HAP-1 (cell line): ENCODE measurements around the gene GP2.
"Not testable (repeated sequence)": the region's sequence is repeated elsewhere in the genome, so short reads cannot be mapped to it uniquely, and the experiment has no call there.

Experiments used
- DNase-seq, 2 experiments: peaks; one replicate each; pipeline ENCODE4 v3.0.0-alpha.2; 2016 to 2020; ENCODE audit warnings: low spot score in 2 of 2
- H3K27me3 ChIP-seq: fragments of 250-450 bp; sonication (Bioruptor Pico); 2 replicates; pipeline ENCODE4 v1.5.1; 2020; ENCODE audit warnings: low read depth, mild to moderate bottlenecking, moderate library complexity
- H3K36me3 ChIP-seq: fragments of 250-450 bp; sonication (Bioruptor Pico); replicated peaks from 2 replicates; pipeline ENCODE4 v1.5.1; 2020; ENCODE audit warnings: mild to moderate bottlenecking
- H3K4me1 ChIP-seq: fragments of 250-450 bp; sonication (Bioruptor Pico); 2 replicates; pipeline ENCODE4 v1.5.1; 2020; ENCODE audit warnings: mild to moderate bottlenecking
- H3K4me3 ChIP-seq: fragments of 250-450 bp; sonication (Bioruptor Pico); 2 replicates; pipeline ENCODE4 v1.5.1; 2020; ENCODE audit warnings: mild to moderate bottlenecking, moderate library complexity
- H3K9me3 ChIP-seq: fragments of 250-450 bp; sonication (Bioruptor Pico); 2 replicates; pipeline ENCODE4 v1.5.1; 2020; ENCODE audit warnings: mild to moderate bottlenecking, moderate library complexity
- in situ Hi-C: fragments of 300-500 bp; cut with MboI; formaldehyde crosslinking; loops from 3 replicates; pipeline ENCODE4 v1.14.3; 2020; ENCODE audit warnings: low sequenced_read_pairs, inconsistent platforms, mixed read lengths

The GP2 gene

DNA sequence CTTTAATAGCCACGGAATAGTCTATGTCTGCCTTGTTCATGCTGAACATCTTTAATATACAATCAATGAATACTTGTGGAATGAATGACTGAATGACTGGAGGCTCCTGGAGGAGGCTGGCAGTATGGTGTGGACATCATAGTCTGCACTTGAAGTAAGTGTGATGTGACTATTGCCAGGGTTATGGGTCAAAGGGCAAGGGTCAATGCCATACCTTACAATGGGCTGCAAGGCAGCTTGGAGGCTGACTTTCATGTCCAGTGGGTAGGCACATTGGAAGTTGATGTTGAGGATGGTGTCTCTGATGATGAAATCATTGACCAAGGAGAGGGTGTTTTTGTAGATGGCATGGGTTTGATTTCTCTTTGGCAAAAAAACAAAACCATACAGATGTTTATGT, 7.9 kb downstream of the GP2 start:
- in situ Hi-C loops, result no loop called here
- no peaks in the 10 kb centered on the region for H3K36me3 ChIP-seq
- no peaks in the 10 kb centered on the region for H3K27me3 ChIP-seq
- no peak for DNase-seq
- no peak overlapping the region for H3K4me3 ChIP-seq
- no peaks in the 10 kb centered on the region for H3K4me1 ChIP-seq
- H3K9me3 ChIP-seq, result no peaks in the 10 kb centered on the region

DNA sequence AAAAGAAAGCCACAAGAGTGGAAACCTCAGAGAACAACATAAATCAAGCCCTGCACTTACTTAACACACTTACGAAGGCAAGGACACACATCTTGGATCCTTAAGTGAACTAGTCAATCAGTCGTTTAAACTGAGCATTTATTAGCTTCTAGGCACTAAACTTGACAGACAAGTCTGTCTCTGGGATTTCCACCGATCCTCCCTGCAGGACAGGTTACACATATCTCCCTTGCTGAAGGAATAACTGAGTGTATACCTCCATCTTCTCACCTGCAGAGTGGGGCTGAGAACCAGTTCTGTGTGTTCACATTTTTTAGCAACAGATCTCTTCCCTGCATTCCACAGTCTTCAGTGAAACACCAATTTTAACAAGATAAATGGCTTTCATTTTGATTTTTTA, 8.9 kb downstream of the GP2 start:
- Histone ChIP-seq H3K27me3 (no peaks in the 10 kb centered on the region), H3K36me3 (no peaks in the 10 kb centered on the region), H3K9me3 (no peaks in the 10 kb centered on the region), H3K4me3 (no peak overlapping the region), H3K4me1 (no peaks in the 10 kb centered on the region)
- in situ Hi-C loops, result no loop called here
- no peak for DNase-seq

DNA sequence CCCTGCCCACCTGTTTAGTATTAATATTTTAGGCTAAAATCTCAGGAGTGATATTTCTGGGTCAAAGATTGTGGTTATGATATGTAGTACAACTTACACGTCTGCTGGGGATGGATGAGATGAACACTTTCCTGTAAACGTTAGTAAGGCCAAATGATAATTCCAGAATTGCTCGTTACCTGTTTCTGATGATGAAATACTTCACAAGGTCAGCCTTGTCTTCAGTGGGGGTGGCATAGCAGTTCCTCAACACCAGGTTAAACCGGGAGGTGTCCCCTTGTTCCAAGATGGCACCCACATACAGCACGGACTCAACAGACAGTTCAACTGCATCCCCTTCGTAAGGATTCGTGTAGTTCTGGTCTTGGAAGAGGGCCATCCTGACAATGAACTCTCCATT, 9.3 kb downstream of the GP2 start:
- Histone ChIP-seq H3K9me3 (no peaks in the 10 kb centered on the region), H3K27me3 (no peaks in the 10 kb centered on the region), H3K4me3 (no peak overlapping the region), H3K36me3 (no peaks in the 10 kb centered on the region), H3K4me1 (no peaks in the 10 kb centered on the region)
- DNase-seq, result no peak
- in situ Hi-C loops, result no loop called here

DNA sequence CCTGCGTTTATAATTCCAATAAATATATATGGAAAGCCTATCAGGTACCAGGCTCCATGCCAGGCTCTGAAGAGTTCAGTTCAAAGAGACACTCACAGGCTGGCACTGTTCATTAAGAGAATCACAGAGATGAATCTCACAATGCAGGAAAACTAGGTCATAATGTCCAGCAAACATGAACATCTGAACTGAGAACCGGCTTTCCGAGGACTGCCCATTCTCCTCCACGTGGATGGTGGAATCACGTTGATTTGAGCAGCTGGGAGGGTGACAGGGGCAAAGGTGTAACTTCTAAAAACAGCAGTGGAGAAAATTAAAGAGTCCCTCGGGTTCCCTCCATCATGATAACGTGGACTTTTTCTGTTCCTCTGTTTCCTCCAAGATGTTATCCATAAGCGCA, 10.2 kb downstream of the GP2 start:
- no peak overlapping the region for H3K4me3 ChIP-seq
- no peaks in the 10 kb centered on the region for H3K9me3 ChIP-seq
- in situ Hi-C loops, result no loop called here

DNA sequence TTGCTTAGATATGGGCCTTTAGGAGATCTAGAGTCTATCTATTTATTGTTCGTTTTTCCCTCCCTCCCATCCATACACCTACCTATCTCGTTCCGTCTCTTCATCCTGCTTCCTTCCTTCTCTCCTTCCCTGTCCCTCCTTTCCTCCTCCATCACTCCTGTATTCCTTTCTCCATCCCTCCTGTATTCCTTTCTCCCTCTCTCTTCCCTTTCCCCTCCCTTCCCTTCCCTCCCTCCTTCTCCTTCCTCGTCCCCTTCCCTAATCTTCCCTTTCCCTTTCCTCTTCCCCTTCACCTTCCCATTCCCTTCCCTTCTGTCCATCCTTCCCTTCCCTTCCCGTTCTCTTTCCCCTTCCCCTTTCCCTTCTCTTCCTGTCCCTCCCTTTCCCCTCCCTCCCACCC, 10.6 kb downstream of the GP2 start:
- DNase-seq, result no peak
- H3K4me1 ChIP-seq, result no peaks in the 10 kb centered on the region
- in situ Hi-C loops, result no loop called here
- no peaks in the 10 kb centered on the region for H3K27me3 ChIP-seq
- H3K36me3 ChIP-seq, result no peaks in the 10 kb centered on the region
- no peaks in the 10 kb centered on the region for H3K9me3 ChIP-seq
- no peak overlapping the region for H3K4me3 ChIP-seq

More for the DNA sequence above, 10.2 kb downstream of the GP2 start:
- no peaks in the 10 kb centered on the region for H3K36me3 ChIP-seq
- no peaks in the 10 kb centered on the region for H3K4me1 ChIP-seq
- no peaks in the 10 kb centered on the region for H3K27me3 ChIP-seq
- no peak for DNase-seq

DNA sequence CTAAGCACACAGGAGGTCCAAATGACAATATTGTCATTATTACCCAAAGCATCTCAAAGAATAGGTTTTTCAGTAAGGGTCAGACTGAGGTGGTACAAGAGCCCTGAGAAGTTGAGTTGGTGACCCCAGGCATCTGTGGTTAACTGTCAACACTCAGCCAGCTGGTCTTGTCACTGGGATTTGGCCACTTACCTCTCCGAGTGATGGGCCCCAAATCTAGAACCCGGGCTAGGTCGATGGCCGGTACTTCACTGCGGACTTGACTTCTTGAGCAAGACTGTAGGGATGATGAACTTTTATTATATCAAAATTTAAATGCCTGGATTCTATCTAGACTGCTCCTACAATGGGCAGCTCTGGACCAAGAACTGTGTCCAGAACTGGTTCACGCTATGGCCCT, 11.5 kb downstream of the GP2 start:
- Histone ChIP-seq H3K4me1 (no peaks in the 10 kb centered on the region), H3K9me3 (no peaks in the 10 kb centered on the region), H3K4me3 (no peak overlapping the region), H3K36me3 (no peaks in the 10 kb centered on the region), H3K27me3 (no peaks in the 10 kb centered on the region)
- in situ Hi-C loops, result no loop called here
- no peak for DNase-seq

DNA sequence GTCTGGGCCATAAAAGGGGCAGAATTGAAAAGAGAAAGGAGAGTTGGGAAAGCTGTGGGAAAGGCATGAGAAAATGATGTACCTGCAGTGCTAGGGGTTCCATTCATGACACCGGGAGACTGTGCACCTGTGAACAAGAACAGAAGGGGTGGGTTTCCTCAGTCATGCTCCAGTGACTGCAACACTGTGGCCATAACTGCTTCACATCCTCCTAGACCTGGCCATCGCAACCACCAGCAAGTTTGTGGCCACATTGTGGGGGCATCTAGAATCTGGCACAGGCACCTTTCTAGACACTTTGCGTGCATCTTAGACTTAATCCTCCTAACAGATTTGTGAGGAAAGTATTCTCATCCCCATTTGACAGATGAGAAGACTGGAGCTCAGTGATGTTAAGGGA, 12.7 kb downstream of the GP2 start:
- H3K4me3 ChIP-seq, result no peak overlapping the region
- no peaks in the 10 kb centered on the region for H3K4me1 ChIP-seq
- H3K36me3 ChIP-seq, result no peaks in the 10 kb centered on the region
- no peaks in the 10 kb centered on the region for H3K9me3 ChIP-seq
- H3K27me3 ChIP-seq, result no peaks in the 10 kb centered on the region
- in situ Hi-C loops, result no loop called here
- DNase-seq, result no peak

DNA sequence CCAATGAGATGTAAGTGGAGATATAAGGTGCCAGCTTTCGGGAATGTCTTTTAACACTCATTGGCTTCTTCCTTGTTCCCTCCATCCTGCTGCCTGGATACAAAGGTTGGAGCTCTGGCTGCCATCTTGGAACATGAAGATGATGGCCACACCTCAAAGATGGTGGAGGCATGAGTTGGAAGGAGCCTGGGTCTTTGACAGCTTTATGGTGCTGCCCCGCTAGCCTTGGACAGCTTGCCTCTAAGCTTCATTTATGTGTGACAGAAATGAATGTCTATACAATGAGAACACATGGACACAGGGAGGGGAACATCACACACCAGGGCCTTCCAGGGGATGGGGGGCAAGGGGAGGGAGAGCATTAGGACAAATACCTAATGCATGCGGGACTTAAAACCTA, 13.6 kb downstream of the GP2 start:
- DNase-seq, result no peak
- in situ Hi-C loops, result no loop called here
- no peaks in the 10 kb centered on the region for H3K36me3 ChIP-seq
- H3K4me3 ChIP-seq, result no peak overlapping the region
- H3K27me3 ChIP-seq, result no peaks in the 10 kb centered on the region
- H3K4me1 ChIP-seq, result no peaks in the 10 kb centered on the region
- H3K9me3 ChIP-seq, result no peaks in the 10 kb centered on the region

DNA sequence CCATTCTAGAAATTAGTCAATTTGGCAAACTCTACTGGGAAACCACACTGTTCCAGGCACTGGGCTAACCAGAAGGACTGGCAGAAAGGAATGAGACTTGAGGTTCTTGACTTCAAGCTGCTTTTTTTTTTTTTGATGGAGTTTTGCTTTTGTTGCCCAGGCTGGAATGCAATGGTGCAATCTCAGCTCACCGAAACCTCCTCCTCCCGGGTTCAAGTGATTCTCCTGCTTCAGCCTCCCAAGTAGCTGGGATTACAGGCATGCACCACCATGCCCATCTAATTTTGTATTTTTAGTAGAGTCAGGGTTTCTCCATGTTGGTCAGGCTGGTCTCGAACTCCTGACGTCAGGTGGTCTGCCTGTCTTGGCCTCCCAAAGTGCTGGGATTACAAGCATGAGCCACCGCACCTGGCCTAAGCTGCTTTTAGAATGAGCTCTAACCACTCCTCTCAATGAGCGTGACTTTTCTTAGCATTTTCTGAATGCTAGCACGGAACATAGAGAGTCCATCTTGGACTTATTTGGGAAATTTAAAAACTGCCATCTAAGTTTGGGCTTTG, 14.7 kb downstream of the GP2 start:
- DNase-seq, in situ Hi-C loops, H3K27me3 ChIP-seq, H3K4me3 ChIP-seq, H3K9me3 ChIP-seq, H3K36me3 ChIP-seq, H3K4me1 ChIP-seq: not testable (repeated sequence)

DNA sequence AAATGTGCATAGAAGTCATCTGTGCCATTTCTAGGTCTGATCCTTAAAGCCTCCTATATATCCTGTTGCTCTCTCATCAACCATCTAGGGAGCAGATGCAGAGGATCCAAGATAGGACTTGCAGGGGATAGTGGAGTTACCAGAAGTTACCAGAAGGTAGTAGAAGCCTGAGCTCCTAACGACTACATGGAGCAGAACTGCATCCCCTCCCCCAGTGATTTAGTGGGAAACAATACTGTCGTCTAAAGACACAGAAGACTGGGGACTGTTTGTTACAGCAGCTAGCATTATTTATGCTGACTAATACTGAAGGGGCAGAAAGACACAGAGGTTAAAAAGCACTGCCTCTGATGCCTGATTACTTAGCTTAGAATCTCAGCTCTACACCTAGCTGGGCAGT, 15.8 kb downstream of the GP2 start:
- in situ Hi-C loops, result no loop called here
- no peak overlapping the region for H3K4me3 ChIP-seq
- no peaks in the 10 kb centered on the region for H3K9me3 ChIP-seq
- DNase-seq, result no peak
- H3K27me3 ChIP-seq, result no peaks in the 10 kb centered on the region
- H3K36me3 ChIP-seq, result no peaks in the 10 kb centered on the region
- no peaks in the 10 kb centered on the region for H3K4me1 ChIP-seq

DNA sequence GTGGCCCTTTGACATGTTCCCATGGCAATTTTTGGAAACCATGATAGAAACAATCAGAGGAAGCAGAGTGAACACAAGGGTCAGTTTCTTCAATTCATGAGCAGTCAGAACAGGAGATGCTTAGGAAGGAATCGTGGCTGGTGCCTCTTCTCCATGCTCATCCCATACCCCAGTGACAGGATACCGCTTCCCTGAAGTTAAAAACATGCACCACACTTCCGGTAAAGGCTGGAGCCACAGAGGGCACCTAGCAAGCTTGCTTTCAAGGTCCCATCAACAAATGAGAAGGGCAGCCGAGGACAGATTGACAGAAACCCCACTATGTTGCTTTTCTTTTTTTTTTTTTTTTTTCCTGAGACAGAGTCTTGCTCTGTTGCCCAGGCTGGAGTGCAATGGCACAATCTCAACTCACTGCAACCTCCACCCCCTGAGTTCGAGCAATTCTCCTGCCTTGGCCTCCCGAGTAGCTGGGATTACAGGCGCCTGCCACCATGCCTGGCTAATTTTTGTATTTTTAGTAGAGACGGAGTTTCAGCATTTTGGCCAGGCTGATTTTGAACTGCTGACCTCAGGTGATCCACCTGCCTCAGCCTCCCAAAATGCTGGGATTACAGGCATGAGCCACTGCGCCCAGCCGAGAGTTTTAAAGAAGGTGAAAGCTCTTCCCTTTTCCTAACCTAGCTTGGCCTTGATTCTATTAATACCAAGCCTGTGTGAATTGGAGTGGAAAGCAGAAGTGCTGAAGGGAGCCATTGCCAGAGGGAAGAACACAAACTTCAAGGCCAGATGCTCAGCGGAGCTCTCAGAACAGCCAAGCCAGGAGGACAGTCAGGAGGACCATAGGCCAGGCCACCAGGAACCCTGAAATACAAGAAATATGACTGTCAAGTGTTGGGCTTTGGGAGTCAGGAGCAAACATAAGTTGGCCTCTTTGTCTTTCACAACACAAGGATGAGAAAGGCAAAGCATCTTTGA, 16.6 kb downstream of the GP2 start:
- H3K27me3 ChIP-seq, result no peaks in the 10 kb centered on the region
- DNase-seq, result no peak
- no peak overlapping the region for H3K4me3 ChIP-seq
- no peaks in the 10 kb centered on the region for H3K36me3 ChIP-seq
- no peaks in the 10 kb centered on the region for H3K4me1 ChIP-seq
- in situ Hi-C loops, result no loop called here
- no peaks in the 10 kb centered on the region for H3K9me3 ChIP-seq

DNA sequence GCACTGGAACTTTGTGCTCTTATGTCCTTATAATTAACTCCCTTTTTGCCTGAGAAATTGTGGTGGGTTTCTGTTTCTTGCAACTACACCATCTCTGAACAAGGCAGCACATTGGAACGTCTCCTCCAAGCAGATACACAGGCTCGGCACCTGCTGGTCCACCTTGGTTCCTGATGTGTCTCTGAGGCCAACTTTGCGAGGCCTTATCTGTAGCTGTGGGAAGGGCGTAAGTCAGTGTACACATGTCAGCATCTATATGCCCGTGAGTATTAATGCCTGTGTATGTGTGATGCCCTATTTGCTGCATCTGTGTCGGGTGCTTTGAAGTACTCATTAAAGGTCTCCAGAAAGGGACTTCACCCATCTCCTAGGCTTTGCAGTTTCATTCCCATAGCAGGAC, 17.5 kb downstream of the GP2 start:
- H3K4me1 ChIP-seq, result no peaks in the 10 kb centered on the region
- in situ Hi-C loops, result no loop called here
- no peaks in the 10 kb centered on the region for H3K9me3 ChIP-seq
- no peaks in the 10 kb centered on the region for H3K36me3 ChIP-seq
- no peak for DNase-seq
- H3K27me3 ChIP-seq, result no peaks in the 10 kb centered on the region
- H3K4me3 ChIP-seq, result no peak overlapping the region

DNA sequence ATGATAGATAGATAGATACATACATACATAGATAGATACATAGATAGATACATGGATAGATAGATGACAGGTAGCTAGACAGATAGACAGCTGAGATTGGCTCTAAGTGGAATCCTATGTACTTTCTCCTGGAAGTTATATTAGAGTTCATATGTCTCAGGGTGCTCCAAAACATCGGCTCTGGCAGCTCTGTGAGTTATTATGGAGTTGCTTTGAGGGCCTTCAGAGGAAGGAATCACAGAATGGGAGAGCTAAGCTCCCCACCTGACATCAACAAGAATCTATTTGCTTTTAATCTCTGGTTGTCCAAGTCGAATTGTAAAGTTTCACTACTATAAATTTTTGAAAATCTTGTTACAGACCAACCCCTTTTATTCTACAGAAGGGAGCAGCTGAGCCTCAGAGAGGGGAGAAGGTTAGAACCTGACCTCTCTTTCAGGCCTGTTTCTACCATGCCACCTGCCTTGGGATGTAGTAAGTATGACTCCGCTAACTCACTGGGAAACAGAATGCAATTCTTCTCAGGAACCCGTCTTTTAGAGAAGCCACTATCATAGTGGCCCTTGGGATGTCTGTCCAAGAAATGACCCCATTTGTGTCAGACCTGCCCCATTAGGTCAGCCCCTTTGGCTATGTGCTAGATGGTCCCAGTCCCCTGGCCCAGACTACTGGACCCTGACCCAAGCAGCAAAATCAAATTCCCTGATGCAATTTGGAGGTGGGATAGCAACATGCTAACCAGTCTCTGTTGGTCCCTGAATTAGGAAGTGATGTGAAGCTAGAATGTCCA, 18.3 kb downstream of the GP2 start:
- in situ Hi-C loops, result no loop called here
- no peak for DNase-seq
- Histone ChIP-seq H3K36me3 (no peaks in the 10 kb centered on the region), H3K4me3 (no peak overlapping the region), H3K4me1 (no peaks in the 10 kb centered on the region), H3K9me3 (no peaks in the 10 kb centered on the region), H3K27me3 (no peaks in the 10 kb centered on the region)

DNA sequence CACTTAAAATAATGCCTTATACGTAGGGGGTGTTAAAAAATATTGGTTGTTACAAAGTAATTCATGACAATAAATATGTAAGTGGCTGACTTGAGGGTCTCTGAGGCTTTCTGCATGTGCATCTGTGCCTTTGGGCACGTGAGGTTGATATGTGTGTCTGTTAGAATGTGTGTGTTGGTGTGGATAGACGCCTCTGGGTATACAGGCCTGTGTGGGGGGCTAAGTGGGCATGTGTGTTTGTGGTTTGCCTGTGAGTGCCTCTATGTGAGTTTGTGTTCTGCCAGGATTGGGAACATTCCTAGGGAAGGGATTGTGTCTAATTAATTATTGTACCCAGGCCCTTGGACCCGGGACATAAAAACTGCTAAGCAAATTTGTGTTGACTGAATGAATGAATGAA, 19.0 kb downstream of the GP2 start:
- Histone ChIP-seq H3K9me3 (no peaks in the 10 kb centered on the region), H3K4me3 (no peak overlapping the region), H3K36me3 (no peaks in the 10 kb centered on the region), H3K27me3 (no peaks in the 10 kb centered on the region), H3K4me1 (no peaks in the 10 kb centered on the region)
- in situ Hi-C loops, result no loop called here
- DNase-seq, result no peak
